ENCODE data around the gene CCSER1. TPM values are rescaled to one million over a fixed set of nuclear protein-coding genes. Genes with fewer than 3 reads are reported as not detected.
"Not testable (repeated sequence)": the region's sequence is repeated elsewhere in the genome, so short reads cannot be mapped to it uniquely, and the experiment has no call there.

Gene CCSER1
- polyA plus RNA-seq, 3 donors, result 0.09 to 0.75 (median 0.13) TPM

DNA sequence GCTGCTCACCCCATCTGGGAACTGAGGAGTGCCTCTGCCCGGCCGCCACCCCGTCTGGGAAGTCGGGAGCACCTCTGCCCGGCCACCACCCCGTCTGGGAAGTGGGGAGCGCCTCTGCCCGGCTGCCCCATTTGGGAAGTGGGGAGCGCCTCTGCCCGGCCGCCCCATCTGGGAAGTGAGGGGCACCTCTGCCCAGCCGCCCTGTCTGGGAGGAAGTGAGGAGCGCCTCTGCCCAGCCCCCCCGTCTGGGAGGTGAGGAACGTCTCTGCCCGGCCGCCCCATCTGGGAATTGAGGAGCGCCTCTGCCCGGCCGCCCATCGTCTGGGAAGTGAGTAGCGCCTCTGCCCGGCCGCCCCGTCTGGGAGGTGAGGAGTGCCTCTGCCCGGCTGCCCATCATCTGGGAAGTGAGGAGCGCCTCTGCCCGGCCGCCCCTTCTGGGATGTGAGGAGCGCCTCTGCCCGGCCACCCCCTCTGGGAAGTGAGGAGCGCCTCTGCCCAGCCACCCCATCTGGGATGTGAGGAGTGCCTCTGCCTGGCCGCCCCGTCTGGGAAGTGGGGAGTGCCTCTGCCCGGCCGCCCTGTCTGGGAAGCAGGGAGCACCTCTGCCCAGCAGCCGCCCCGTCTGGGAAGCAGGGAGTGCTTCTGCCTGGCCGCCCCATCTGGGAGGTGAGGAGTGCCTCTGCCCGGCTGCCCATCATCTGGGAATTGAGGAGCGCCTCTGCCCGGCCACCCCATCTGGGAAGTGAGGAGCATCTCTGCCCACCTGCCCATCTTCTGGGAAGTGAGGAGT is 1040.9 kb downstream of the CCSER1 start:
- H3K4me3 Mint-ChIP-seq; H3K36me3 Mint-ChIP-seq; H3K27ac Mint-ChIP-seq; H3K4me3 ChIP-seq (replicated peaks in 1 of 3; ENCODE audit: low read depth in 2 of 3, low read length in 3 of 3); H3K27me3 Mint-ChIP-seq (ENCODE audit: low read depth in 3 of 3); H3K27me3 ChIP-seq (ENCODE audit: control insufficient read depth in 2 of 2, insufficient read depth in 2 of 2, low read length in 2 of 2); H3K36me3 ChIP-seq (replicated peaks in 1 of 2; ENCODE audit: control insufficient read depth in 1 of 2, insufficient read depth in 2 of 2, low read length in 2 of 2); H3K4me1 Mint-ChIP-seq; intact Hi-C loops (cut with micrococcal nuclease); H4K20me1 ChIP-seq (ENCODE audit: insufficient read depth, low read length); H2AFZ ChIP-seq (ENCODE audit: insufficient read depth, low read depth, low read length, poor library complexity, severe bottlenecking); H3K4me1 ChIP-seq (ENCODE audit: control insufficient read depth in 1 of 2, insufficient read depth in 2 of 2, low read length in 2 of 2); H3K27ac ChIP-seq (ENCODE audit: low read depth in 1 of 2, low read length in 2 of 2); H3K4me2 ChIP-seq (replicated peaks; ENCODE audit: extremely low read depth, low read length, poor library complexity, severe bottlenecking); DNase-seq; H3K79me2 ChIP-seq (ENCODE audit: insufficient read depth, low read length); H3K9ac ChIP-seq (ENCODE audit: insufficient read depth, low read length, poor library complexity, severe bottlenecking): not testable (repeated sequence)
- WGBS (ENCODE audit: insufficient coverage), result 91% methylated on average over 29 of the region's 42 CpGs
- peaks cover 11 to 24% of the 10 kb centered on the region in 2 donors for H3K9me3 ChIP-seq (replicated peaks in 1 of 2; ENCODE audit: control insufficient read depth in 1 of 2, insufficient read depth in 1 of 2, low read length in 2 of 2)
- H3K9me3 Mint-ChIP-seq, result peaks cover 3 to 21% (median 10%) of the 10 kb centered on the region in 7 donors

DNA sequence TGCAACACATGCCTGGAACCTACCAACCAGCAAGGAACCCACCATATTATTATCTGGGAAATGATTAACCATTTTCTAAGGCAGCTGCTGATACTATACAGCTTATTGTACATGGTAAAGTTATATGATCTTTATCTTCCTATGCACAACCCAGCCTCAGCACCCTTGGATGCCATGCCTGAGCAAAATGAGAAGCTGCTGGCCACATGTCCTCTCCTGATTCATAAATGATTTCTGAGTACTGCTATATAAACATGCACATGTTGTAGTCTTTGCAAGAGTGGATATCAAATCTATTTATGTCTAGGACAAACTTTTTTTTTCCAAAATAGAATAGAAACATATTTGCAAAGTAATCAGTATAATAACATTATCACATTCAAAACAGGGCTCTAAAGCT is 1043.6 kb downstream of the CCSER1 start:
- no peaks in the 10 kb centered on the region for H3K36me3 Mint-ChIP-seq
- intact Hi-C loops (cut with micrococcal nuclease), result no loop called here
- H3K4me2 ChIP-seq (replicated peaks; ENCODE audit: extremely low read depth, low read length, poor library complexity, severe bottlenecking), result no peak overlapping the region
- no peak for DNase-seq
- no peaks in the 10 kb centered on the region for H3K36me3 ChIP-seq (replicated peaks in 1 of 2; ENCODE audit: control insufficient read depth in 1 of 2, insufficient read depth in 2 of 2, low read length in 2 of 2)
- no peak overlapping the region for H2AFZ ChIP-seq (ENCODE audit: insufficient read depth, low read depth, low read length, poor library complexity, severe bottlenecking)
- no peak overlapping the region for H3K9ac ChIP-seq (ENCODE audit: insufficient read depth, low read length, poor library complexity, severe bottlenecking)
- no peaks in the 10 kb centered on the region for H4K20me1 ChIP-seq (ENCODE audit: insufficient read depth, low read length)
- no peak overlapping the region for H3K4me3 ChIP-seq (replicated peaks in 1 of 3; ENCODE audit: low read depth in 2 of 3, low read length in 3 of 3)
- H3K27ac Mint-ChIP-seq, result no peak overlapping the region
- H3K27ac ChIP-seq (ENCODE audit: low read depth in 1 of 2, low read length in 2 of 2), result no peak overlapping the region
- peaks cover 1 to 15% of the 10 kb centered on the region in 2 donors for H3K9me3 ChIP-seq (replicated peaks in 1 of 2; ENCODE audit: control insufficient read depth in 1 of 2, insufficient read depth in 1 of 2, low read length in 2 of 2)
- no peak overlapping the region for H3K4me3 Mint-ChIP-seq
- H3K4me1 Mint-ChIP-seq, result no peaks in the 10 kb centered on the region
- H3K27me3 ChIP-seq (ENCODE audit: control insufficient read depth in 2 of 2, insufficient read depth in 2 of 2, low read length in 2 of 2), result no peaks in the 10 kb centered on the region
- H3K79me2 ChIP-seq (ENCODE audit: insufficient read depth, low read length), result no peaks in the 10 kb centered on the region
- no peaks in the 10 kb centered on the region for H3K27me3 Mint-ChIP-seq (ENCODE audit: low read depth in 3 of 3)
- H3K9me3 Mint-ChIP-seq, result peaks cover 2 to 14% (median 4%) of the 10 kb centered on the region in 7 donors
- H3K4me1 ChIP-seq (ENCODE audit: control insufficient read depth in 1 of 2, insufficient read depth in 2 of 2, low read length in 2 of 2), result no peaks in the 10 kb centered on the region
- TF ChIP-seq, protein P1, sequence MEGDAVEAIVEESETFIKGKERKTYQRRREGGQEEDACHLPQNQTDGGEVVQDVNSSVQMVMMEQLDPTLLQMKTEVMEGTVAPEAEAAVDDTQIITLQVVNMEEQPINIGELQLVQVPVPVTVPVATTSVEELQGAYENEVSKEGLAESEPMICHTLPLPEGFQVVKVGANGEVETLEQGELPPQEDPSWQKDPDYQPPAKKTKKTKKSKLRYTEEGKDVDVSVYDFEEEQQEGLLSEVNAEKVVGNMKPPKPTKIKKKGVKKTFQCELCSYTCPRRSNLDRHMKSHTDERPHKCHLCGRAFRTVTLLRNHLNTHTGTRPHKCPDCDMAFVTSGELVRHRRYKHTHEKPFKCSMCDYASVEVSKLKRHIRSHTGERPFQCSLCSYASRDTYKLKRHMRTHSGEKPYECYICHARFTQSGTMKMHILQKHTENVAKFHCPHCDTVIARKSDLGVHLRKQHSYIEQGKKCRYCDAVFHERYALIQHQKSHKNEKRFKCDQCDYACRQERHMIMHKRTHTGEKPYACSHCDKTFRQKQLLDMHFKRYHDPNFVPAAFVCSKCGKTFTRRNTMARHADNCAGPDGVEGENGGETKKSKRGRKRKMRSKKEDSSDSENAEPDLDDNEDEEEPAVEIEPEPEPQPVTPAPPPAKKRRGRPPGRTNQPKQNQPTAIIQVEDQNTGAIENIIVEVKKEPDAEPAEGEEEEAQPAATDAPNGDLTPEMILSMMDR (IDR thresholded peaks at IDR 0.05), result no peak

Data from CD14-positive monocyte (primary cell).